GM18520 (cell line): ENCODE results near the gene GULP1.

ENCODE experiments used
- ATAC-seq: cut with Tn5 transposase; IDR thresholded peaks from one replicate; pipeline ENCODE4 v1.9.1; 2021; ENCODE audit not compliant: unreplicated experiment

GULP1 gene

DNA sequence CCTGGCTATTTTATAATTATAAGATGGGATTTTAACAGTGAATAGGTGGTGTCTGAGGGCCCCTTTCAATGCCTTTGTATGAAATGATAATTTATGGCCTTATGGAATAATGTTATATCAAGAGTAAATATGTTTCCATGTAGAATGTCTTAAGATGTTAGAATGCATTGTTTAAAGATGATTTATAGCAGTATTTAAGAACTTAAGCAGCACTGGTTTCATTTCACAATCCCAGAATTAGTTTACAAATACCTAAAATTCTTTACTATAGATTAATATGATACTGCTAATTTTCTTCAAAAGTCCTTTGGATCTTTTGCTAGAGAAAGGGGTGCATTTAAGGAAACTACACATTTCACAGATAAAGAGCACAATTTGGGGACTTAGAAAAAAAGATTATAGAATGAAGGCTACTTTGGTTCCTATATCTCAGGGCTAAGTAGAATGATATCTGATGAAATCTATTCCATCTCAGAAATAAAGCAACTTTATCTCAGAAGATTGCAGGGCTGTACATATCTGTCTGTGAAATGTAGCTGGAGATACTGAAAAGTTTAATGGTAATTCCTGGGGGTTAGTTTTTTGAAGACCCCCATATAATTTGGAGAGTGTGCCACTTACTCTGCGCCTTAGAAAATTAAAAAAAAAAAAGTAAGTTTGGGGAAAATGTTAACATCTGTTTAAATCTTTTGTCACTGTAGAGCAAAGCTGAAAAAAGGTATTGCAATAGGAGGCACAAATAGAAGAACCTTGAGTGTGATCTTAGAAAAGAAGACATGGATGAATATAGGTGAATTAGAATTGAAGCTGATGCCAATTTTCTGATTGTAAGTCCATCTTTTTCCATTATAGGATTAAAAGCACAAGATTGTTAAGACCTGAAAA lies 123.4 kb downstream of the GULP1 start:
- no peak for ATAC-seq

DNA sequence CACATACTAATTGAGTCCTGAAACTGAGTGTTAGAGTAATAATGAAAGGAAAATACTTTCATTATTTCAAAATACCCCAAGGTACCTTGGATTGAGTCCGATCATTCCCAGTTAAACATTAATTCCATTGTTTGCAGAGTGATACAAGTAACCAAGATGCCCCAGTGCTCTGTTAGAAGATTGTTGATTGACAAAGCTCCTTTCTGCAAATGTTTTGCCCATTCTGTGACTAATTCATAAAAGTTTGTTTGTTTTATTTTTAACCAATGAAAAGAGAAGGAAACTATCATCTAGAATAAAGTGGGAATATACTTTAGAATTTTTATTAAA lies 124.0 kb downstream of the GULP1 start:
- ATAC-seq, result no peak

DNA sequence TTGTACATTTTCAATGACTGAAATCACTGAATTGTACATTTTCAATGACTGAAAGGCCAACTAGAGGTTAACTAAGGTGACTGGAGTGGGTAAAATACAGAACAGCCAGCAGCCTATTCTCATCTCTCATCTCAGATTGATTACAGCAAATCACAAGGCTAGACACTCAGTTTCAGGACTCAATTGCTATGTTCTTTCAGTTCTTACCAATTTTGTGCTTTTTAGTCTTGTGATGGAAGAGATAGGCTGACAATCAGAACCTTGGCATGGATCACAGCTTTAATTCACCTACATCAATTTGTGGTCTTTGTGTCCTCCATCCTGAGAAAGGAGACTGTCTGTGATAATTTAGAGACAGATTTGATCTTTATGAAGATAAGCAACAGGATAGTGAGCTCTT lies 124.7 kb downstream of the GULP1 start:
- no peak for ATAC-seq

DNA sequence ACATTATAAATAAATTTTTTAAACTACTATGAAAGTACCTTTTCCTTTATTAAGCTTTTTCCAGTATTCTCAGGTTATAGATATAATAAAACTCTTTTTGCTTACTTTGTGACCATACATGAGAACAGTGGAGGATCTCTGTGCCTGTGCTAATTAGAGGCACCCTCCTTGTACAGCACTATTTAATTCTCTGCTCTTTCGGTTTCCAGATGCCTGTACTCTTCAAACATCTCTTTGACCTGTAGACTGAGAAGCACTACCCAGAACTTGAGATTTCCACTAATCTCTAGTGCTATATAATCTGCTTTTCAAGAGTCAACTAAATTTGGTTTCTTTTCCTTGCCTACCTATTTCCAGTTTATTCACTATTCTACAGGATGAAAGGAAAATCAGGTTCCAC lies 131.1 kb downstream of the GULP1 start:
- ATAC-seq, result no peak

DNA sequence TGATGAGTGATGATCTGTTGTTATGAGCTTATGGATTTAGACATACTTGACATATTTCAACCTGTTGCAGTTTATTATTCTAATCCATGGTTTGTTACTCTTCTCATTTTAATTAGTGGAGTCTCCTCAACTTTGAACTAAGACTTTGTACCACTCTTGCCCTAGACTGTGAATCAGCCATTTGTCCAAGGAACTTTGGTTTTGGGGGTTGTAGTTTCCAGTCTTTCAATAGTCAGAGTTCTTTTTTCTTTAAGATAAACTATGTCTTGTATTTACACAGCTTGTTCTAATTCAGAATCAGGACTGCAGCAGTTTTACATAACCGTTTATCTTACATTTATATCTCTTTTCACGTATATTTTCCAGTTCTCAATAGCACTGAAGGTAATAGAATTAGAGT lies 133.6 kb downstream of the GULP1 start:
- no peak for ATAC-seq

DNA sequence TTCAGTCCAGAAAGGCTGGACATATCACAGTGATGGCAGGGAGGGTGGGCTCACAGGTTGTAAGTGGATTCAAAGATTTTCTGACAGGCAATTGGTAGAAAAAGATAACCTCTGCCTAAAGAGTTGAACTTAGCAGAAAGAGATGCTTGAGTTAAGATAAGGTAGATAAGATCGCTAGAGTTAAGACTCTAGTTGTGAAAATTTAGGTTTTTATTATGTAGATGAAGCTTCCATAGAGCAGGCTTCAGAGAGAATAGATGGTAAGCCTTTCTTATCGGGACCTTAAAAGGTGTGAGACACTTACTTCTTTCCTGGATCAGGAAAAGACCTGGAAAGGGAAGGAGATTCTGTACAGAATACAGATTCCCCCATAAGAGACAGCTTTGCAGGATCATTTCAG lies 134.4 kb downstream of the GULP1 start:
- no peak for ATAC-seq

DNA sequence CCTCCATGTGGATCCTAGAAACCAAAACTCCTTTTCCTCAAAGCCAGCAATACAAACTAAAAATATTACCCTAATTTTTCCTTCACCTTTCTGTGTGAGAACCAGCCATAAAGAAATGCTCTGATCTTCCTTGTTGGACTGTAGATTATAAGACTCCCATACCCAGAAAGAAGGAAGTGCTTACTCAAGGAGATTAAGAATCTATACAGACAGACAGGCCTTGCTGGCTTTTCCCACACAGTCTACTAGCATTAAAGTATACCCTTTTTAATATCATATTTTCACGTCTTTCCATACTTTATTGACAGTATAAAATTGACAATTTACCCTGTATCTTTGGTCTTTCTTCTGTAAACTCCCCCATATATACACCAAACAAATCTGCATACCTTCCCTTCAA lies 139.0 kb downstream of the GULP1 start:
- no peak for ATAC-seq

GRCh38 chr2:188434018-188434417 lies 142.3 kb downstream of the GULP1 start:
- no peak for ATAC-seq

DNA sequence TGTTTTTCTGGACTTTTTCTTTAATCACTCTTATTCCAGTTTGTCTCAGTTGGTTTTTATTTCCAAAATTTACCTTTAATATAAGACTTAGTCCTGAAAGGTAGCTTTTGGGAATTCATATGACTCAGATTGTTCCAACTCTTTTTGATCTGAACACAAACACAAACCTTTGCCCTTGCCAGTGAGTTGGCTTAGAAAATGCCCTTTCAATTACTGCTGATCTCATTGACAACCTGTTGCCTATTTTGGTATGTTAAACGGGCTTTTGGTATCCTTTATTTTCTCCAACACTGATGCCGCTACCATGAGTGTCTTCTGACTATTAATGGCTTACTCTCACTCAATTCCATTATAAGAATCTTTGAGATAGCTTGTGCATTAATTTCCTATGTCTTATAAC lies 143.4 kb downstream of the GULP1 start:
- ATAC-seq, result no peak

- ATAC-seq, result no peak
These were observed 145.9 kb downstream of the GULP1 start for GRCh38 chr2:188437537-188437936.

DNA sequence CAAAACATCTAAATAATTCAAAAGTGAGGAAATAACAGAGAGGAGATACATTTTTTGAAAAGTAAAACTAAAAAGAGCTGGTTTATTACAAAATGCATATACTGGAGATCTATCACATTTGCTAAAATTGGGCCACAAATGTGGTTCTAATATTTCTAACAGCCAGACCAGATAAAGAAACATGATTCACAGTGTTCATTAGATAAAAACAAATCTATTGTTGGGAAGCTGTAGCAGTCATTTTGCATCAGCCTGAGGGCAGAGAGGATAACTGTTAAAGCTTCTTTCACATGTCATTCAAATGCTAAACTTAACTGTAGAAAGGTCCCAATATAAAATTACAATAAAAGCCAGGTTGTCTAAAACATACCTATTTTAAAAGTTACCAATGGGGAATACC lies 148.3 kb downstream of the GULP1 start:
- no peak for ATAC-seq

- ATAC-seq, result no peak
These were observed 149.2 kb downstream of the GULP1 start for GRCh38 chr2:188440849-188441248.

DNA sequence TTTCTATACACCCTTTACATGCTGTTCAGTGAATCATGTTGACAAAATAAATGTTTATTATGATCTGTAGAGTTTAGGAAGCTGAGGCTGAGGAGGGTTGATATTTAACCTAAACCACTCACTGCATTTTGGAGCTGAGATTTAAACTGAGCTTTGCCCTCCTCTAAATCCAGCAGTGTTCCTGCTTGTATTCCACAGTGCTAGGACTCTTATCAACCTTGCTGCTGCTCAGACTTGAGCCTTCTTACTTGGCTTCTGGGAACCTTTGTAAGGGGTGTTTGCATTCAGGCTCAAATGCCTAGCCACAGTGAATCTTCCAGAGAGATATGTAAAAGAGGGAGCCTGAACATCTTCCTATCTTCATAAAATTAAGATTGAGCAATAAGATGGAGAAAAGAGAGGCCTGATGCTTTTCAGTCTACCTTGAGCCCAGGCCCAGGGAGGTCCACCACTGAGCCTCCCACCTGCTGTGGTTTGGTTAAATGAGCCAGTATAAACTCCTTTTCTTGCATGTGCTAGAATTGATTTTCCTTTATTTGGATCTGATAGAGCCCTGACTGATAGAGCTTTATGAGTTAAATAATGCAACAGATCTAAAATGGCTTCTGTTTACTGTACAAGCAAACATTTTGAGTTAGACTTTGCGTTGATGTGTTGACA lies 149.7 kb downstream of the GULP1 start:
- ATAC-seq, result no peak

DNA sequence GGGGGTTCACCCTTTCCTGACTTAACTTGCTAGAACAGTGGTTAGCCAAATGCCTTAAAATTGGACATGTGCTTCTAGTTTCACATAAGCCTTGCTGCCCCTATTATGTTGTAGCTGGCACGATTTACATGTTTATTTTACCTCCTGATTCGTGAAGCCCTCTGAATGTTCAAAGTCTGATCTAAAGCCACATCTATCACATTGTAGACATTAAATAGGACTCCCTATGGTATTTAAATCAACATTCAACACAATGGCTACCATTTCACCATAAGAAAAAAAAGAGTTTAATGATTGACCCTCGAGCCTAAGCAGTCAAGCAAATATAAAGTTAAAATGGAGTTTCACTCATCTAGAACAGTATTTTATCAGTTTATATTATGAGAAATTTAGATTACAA lies 151.5 kb downstream of the GULP1 start:
- ATAC-seq, result no peak

- ATAC-seq, result no peak
These were observed 152.6 kb downstream of the GULP1 start for GRCh38 chr2:188444106-188444835.

DNA sequence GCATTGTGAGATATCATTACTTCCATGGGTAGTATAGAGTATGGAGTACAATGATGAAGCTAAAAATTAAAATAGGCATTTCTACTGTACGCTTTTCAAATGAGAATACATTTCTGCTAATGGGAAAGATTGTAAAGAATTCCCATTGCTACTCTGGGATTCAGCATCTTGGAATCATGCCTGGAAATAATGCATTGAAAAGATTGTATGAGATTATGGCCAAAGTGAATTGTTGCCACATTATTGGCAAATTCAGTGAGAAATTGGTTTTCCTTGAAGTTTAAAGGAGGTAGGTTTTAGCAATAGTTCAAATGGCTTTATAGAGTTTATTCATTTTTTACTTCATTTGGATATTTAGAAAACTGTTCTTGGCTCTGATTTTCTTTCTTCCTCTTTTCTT lies 157.9 kb downstream of the GULP1 start:
- no peak for ATAC-seq

DNA sequence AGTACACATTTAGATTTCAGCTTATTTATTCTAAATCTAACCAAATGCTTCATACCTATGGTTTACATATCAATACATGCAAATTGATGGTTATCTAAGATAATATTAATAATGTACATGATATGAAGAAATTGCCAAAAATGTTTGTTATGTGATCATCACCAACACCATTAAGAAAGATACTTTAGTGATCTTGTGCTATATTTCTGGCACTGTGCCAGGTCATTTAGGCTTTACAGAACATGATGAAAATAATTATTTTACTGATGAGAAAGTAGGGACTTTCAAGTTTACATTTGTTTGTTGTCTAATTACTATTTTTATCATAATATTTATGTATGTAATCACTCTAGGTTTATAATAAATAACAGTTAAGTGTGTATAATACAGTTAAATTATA lies 158.3 kb downstream of the GULP1 start:
- no peak for ATAC-seq

DNA sequence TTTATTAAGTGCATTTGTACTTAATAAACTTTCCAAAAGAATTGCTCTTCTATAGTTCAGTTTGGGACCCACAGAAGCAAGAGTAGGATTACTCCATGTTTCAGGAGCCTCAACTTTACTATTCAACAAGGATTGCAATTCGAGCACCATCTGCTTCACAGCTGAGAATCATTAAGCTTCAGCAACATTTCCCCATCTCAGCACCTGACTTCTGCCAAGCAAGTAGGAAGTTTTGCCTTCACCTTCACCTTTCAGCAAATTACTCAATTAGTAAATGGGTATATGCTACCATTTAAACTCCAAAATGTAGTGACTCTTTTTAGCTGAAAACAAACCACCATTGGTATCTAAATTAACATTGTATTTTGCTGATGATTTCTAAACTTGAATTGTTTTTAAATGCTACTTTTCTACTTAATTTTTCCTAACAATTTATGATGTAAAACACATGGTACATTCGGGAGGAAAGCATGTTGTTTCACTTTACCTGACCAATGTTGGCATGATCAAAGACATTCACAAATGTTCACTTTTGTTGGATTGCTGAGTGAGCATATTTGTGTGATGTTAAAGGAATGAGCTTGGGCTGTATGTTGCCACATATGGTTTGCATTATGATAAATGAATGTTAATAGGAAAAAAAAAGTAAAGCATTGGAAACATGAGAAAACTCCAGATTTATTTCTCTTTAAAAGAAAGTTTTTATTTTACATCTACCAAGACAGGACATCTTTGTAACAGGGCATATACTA lies 159.2 kb downstream of the GULP1 start:
- ATAC-seq, result no peak

GRCh38 chr2:188452084-188452483 lies 160.4 kb downstream of the GULP1 start:
- ATAC-seq, result no peak

DNA sequence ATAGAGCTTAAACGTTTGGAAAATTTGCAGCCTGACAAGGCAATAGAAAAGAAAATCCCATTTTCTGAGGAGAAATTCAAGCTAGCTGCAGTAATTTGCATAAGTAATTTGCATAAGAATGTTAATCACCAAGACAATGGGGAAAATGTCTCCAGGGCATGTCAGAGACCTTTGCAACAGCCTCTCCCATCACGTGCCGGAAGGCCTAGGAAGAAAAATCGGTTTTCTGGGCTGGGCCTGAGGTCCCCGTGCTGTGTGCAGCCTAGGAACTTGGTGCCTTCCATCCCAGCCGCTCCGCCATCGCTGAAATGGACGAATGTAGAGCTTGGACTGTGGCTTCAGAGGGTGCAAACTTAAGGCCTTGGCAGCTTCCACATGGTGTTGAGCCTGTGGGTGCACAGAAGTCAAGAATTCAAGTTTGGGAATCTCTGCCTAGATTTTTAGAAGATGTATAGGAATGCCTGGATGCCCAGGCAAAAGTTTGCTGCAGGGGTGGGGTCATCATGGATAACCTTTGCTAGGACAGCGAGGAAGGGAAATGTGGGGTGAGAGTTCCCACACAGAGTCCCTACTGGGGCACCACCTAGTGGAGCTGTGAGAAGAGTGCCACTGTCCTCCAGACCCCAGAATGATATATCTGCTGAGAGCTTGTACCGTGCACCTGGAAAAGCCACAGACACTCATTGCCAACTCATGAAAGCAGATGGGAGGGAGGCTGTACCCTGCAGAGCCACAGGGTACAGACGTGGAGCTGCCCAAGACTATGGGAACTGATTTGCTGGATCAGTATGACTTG lies 164.6 kb downstream of the GULP1 start:
- no peak for ATAC-seq

GRCh38 chr2:188459061-188459460 lies 167.4 kb downstream of the GULP1 start:
- ATAC-seq, result no peak
